NB4 (cell line): ENCODE data around the gene FAM162A.

ENCODE experiments used
- DNase-seq: peaks from one replicate; pipeline ENCODE4 v3.0.0; 2010; ENCODE audit warnings: low read depth
- H3K4me3 ChIP-seq: one replicate; pipeline ENCODE4 v1.5.1; 2011; ENCODE audit warnings: mild to moderate bottlenecking, low read depth, low read length, moderate library complexity
- CTCF ChIP-seq: IDR thresholded peaks from one replicate; pipeline ENCODE4 v1.5.1; 2012; ENCODE audit warnings: low read depth, low read length
- MAX ChIP-seq: IDR thresholded peaks from 2 replicates; pipeline ENCODE4 v1.6.1; 2011; ENCODE audit warnings: low read depth, low read length
- MYC ChIP-seq: IDR thresholded peaks from 2 replicates; pipeline ENCODE4 v1.6.1; 2011; ENCODE audit warnings: low read depth, low read length
- POLR2A ChIP-seq: IDR thresholded peaks from 2 replicates; pipeline ENCODE4 v1.6.1; 2011; ENCODE audit warnings: mild to moderate bottlenecking; ENCODE audit not compliant: insufficient read length; ENCODE audit errors: extremely low read depth

The FAM162A gene

GRCh38 chr3:122406198-122406597 lies 22.2 kb downstream of the FAM162A start:
- no peak overlapping the region for H3K4me3 ChIP-seq
- DNase-seq: no peak
- no peak for TF ChIP-seq MAX
- no peak for TF ChIP-seq CTCF
- no peak for TF ChIP-seq MYC
- no peak for TF ChIP-seq POLR2A

- no peak for DNase-seq
- TF ChIP-seq CTCF (no peak), MYC (no peak), POLR2A (no peak), MAX (no peak)
- H3K4me3 ChIP-seq: no peak overlapping the region
These were observed 24.0 kb downstream of the FAM162A start for GRCh38 chr3:122407946-122408345.

GRCh38 chr3:122409446-122409845 lies 25.5 kb downstream of the FAM162A start:
- H3K4me3 ChIP-seq: no peak overlapping the region
- no peak for DNase-seq
- TF ChIP-seq MAX: no peak
- no peak for TF ChIP-seq CTCF
- no peak for TF ChIP-seq POLR2A
- no peak for TF ChIP-seq MYC

DNA sequence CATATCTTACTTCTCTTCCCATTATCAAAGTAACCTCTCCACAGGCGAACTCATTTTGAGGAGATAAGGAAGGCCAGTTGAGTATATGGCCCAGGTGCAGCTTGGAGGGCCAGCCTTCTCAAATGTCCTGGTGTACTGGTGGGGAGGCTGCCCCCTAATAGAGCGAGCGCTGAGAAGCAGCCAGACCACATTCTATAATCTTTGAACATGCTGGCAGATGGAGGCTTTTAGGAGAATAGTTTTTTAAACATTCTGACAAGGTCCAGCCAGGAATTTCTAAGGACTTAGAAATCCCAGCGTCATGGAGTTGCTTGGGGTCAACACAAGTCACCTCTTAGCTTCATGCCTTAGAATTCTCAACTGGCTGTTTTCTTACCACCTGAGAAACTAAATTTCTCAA lies 26.1 kb downstream of the FAM162A start:
- no peak for TF ChIP-seq CTCF
- TF ChIP-seq POLR2A: no peak
- TF ChIP-seq MYC: no peak
- no peak for TF ChIP-seq MAX
- no peak overlapping the region for H3K4me3 ChIP-seq
- no peak for DNase-seq

DNA sequence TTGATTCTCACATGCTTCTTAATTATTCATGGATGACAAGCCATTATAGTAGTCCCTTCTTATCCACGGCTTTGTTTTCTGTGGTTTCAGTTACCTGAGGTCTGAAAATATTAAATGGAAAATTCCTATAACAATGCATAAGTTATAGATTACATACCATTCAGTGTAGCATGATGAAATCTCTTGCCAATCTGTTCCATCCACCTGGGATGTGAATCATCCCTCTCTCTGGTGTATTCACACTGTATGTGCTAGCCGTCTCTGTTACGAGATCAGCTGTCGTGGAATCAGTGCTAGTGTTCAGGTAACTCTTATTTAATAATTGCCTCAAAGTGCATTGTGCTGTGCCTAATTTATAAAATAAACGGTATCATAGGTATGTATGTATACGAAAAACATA lies 26.7 kb downstream of the FAM162A start:
- no peak for TF ChIP-seq POLR2A
- no peak for TF ChIP-seq MAX
- no peak for TF ChIP-seq CTCF
- TF ChIP-seq MYC: no peak
- DNase-seq: no peak
- H3K4me3 ChIP-seq: no peak overlapping the region

GRCh38 chr3:122414391-122414790 lies 30.4 kb downstream of the FAM162A start:
- peak overlapping the region; percentile 95 for H3K4me3 ChIP-seq
- DNase-seq: no peak
- no peak for TF ChIP-seq CTCF
- no peak for TF ChIP-seq MAX
- TF ChIP-seq MYC: no peak
- TF ChIP-seq POLR2A: no peak
